A673 (cell line): ENCODE measurements around the gene PNPLA3. TPM values are rescaled to one million over a fixed set of nuclear protein-coding genes. Genes with fewer than 3 reads are reported as not detected.

Experiments used
- BruUV-seq: library from RNA; stranded (reverse); fragments of 400-500 nt; replicated peaks from 2 replicates; lab custom pipeline; 2021; lab: Mats Ljungman, UMichigan
- CTCF ChIA-PET: fragments of 300-600 bp; sonication (Branson Sonifier 250); formaldehyde crosslinking; loops from one replicate; lab custom pipeline; 2022; ENCODE audit warnings: antibody characterized with exemption; lab: Charles Lee
- POLR2A ChIA-PET: fragments of 300-600 bp; sonication (Branson Sonifier 250); formaldehyde crosslinking; loops from one replicate; lab custom pipeline; 2022; ENCODE audit warnings: antibody characterized with exemption; ENCODE audit not compliant: low non-redundant PET; lab: Charles Lee
- DNase-seq: peaks from one replicate; pipeline ENCODE4 v3.0.0-alpha.2; 2015; ENCODE audit warnings: low spot score
- H3K27ac ChIP-seq: fragments of 200-600 bp; sonication (generic); 2 replicates; pipeline ENCODE4 v1.5.1; 2016; ENCODE audit warnings: mixed run types, low read depth, mild to moderate bottlenecking, mixed read lengths, antibody characterized with exemption, low read length; ENCODE audit not compliant: poor library complexity, severe bottlenecking
- H3K27me3 ChIP-seq: fragments of 200-600 bp; sonication (generic); replicated peaks from 2 replicates; pipeline ENCODE4 v1.6.1; 2017; ENCODE audit warnings: mixed run types, low read depth, mild to moderate bottlenecking, mixed read lengths, antibody characterized with exemption, low read length; ENCODE audit not compliant: insufficient read depth, poor library complexity
- H3K36me3 ChIP-seq: fragments of 200-600 bp; sonication (generic); 2 replicates; pipeline ENCODE4 v1.6.1; 2016; ENCODE audit warnings: mixed run types, mild to moderate bottlenecking, mixed read lengths, antibody characterized with exemption, low read length; ENCODE audit not compliant: insufficient read depth, poor library complexity, severe bottlenecking
- H3K4me1 ChIP-seq: fragments of 200-600 bp; sonication (generic); 2 replicates; pipeline ENCODE4 v1.6.1; 2017; ENCODE audit warnings: mixed run types, mild to moderate bottlenecking, mixed read lengths, antibody characterized with exemption, low read length; ENCODE audit not compliant: insufficient read depth, poor library complexity, severe bottlenecking
- H3K4me3 ChIP-seq: fragments of 200-600 bp; sonication (generic); 2 replicates; pipeline ENCODE4 v1.5.1; 2016; ENCODE audit warnings: low read depth, mixed run types, mild to moderate bottlenecking, mixed read lengths, low read length; ENCODE audit not compliant: poor library complexity, severe bottlenecking
- H3K9me3 ChIP-seq: fragments of 200-600 bp; sonication (generic); 2 replicates; pipeline ENCODE4 v1.6.1; 2016; ENCODE audit warnings: mixed run types, low read depth, mild to moderate bottlenecking, mixed read lengths, antibody characterized with exemption, low read length; ENCODE audit not compliant: poor library complexity, severe bottlenecking
- CTCF ChIP-seq: fragments of 300-800, 200-600 bp; sonication (generic); conservative IDR thresholded peaks from 2 replicates; pipeline ENCODE4 v1.5.1; 2017; ENCODE audit warnings: low read depth, mild to moderate bottlenecking, antibody characterized with exemption, low read length, moderate library complexity, mixed read lengths
- EZH2 ChIP-seq: fragments of 200-600 bp; sonication (generic); IDR thresholded peaks from 2 replicates; pipeline ENCODE4 v1.6.1; 2017; ENCODE audit warnings: borderline replicate concordance, low read depth, mild to moderate bottlenecking, mixed read lengths, antibody characterized with exemption, low read length; ENCODE audit not compliant: poor library complexity, severe bottlenecking
- intact Hi-C: fragments of 100-400 bp; cut with micrococcal nuclease; formaldehyde crosslinking; loops from one replicate; pipeline ENCODE4 v1.10.0; 2022; ENCODE audit not compliant: unreplicated experiment
- total RNA-seq: library from RNA; stranded (reverse); gene quantifications from 2 replicates; pipeline ENCODE4 v1.2.3, GENCODE V29; 2021

PNPLA3 gene
- total RNA-seq, 1 experiment from 2014 or later, result 11.8 TPM

- intact Hi-C loops, result no loop called here
- CTCF ChIA-PET, result no interaction called here
- no peak overlapping the region for H3K4me3 ChIP-seq
- TF ChIP-seq CTCF, result no peak
- no peak for TF ChIP-seq EZH2
- H3K9me3 ChIP-seq, result no peaks in the 10 kb centered on the region
- H3K27ac ChIP-seq, result no peak overlapping the region
- no peak for DNase-seq
- no TSS peak for BruUV-seq
- peaks cover 49% of the 10 kb centered on the region for H3K36me3 ChIP-seq
- no peaks in the 10 kb centered on the region for H3K4me1 ChIP-seq
- H3K27me3 ChIP-seq, result no peaks in the 10 kb centered on the region
- POLR2A ChIA-PET, result no interaction called here
These were observed 45.6 kb downstream of the PNPLA3 start for GRCh38 chr22:43969021-43969878.

- ChIA-PET POLR2A (no interaction called here), CTCF (no interaction called here)
- Histone ChIP-seq H3K36me3 (peaks cover 44% of the 10 kb centered on the region), H3K9me3 (no peaks in the 10 kb centered on the region), H3K27ac (no peak overlapping the region), H3K27me3 (no peaks in the 10 kb centered on the region), H3K4me3 (no peak overlapping the region), H3K4me1 (no peaks in the 10 kb centered on the region)
- no TSS peak for BruUV-seq
- intact Hi-C loops, result no loop called here
- no peak for DNase-seq
- TF ChIP-seq CTCF (no peak), EZH2 (no peak)
These were observed 46.6 kb downstream of the PNPLA3 start for GRCh38 chr22:43969989-43970755.

GRCh38 chr22:43971112-43971511, 47.5 kb downstream of the PNPLA3 start:
- H3K27me3 ChIP-seq, result no peaks in the 10 kb centered on the region
- H3K9me3 ChIP-seq, result no peaks in the 10 kb centered on the region
- ChIA-PET POLR2A (no interaction called here), CTCF (no interaction called here)
- BruUV-seq, result no TSS peak
- TF ChIP-seq CTCF, result no peak
- TF ChIP-seq EZH2, result no peak
- H3K27ac ChIP-seq, result no peak overlapping the region
- no peak overlapping the region for H3K4me3 ChIP-seq
- H3K4me1 ChIP-seq, result no peaks in the 10 kb centered on the region
- intact Hi-C loops, result no loop called here
- DNase-seq, result no peak
- H3K36me3 ChIP-seq, result peaks cover 49% of the 10 kb centered on the region
